Transverse colon (tissue), 4 donors: ENCODE data around the gene ST8SIA5. TPM values are rescaled to one million over a fixed set of nuclear protein-coding genes. Genes with fewer than 3 reads are reported as not detected.

Experiments
- DNase-seq: peaks from one replicate; pipeline ENCODE4 v3.0.0-alpha.2; 2019
- H3K27ac ChIP-seq, 4 donors: fragments of 200-600 bp; sonication (generic); 2 replicates each; pipeline ENCODE4 v1.5.1; 2016 to 2018; ENCODE audit warnings: inconsistent platforms in 4 of 4
- H3K27me3 ChIP-seq: fragments of 200-600 bp; sonication (generic); 2 replicates; pipeline ENCODE4 v1.5.1; 2017; ENCODE audit warnings: inconsistent platforms
- H3K36me3 ChIP-seq, 4 donors: fragments of 200-600 bp; sonication (generic); 2 replicates each; pipeline ENCODE4 v1.5.1; 2017 to 2019; ENCODE audit warnings: inconsistent platforms in 4 of 4
- H3K4me1 ChIP-seq, 4 donors: fragments of 200-600 bp; sonication (generic); 2 replicates each; pipeline ENCODE4 v1.5.1; 2017 to 2020; ENCODE audit warnings: inconsistent platforms in 4 of 4
- H3K4me3 ChIP-seq, 4 donors: fragments of 200-600 bp; sonication (generic); 1 replicate in 1 of 4; 2 replicates in 3 of 4; pipeline versions ENCODE4 v1.5.1 to v1.6.1; 2017 to 2019; ENCODE audit warnings: inconsistent platforms in 4 of 4
- H3K9me3 ChIP-seq, 2 donors: fragments of 200-600 bp; sonication (generic); 2 replicates each; pipeline ENCODE4 v1.5.1; 2017 to 2019; ENCODE audit warnings: inconsistent platforms in 2 of 2
- EP300 ChIP-seq: sonication (generic); formaldehyde crosslinking; IDR thresholded peaks from one replicate; pipeline ENCODE4 v1.6.1; 2017; ENCODE audit warnings: antibody characterized with exemption, low read depth
- POLR2A ChIP-seq: fragments of 450-650 bp; IDR thresholded peaks from one replicate; pipeline ENCODE4 v1.6.1; 2016; ENCODE audit warnings: antibody characterized with exemption, mild to moderate bottlenecking, moderate library complexity
- POLR2AphosphoS5 ChIP-seq, 3 donors: sonication (generic); formaldehyde crosslinking; IDR thresholded peaks; one replicate each; pipeline ENCODE4 v1.6.1; 2016; ENCODE audit warnings: antibody characterized with exemption in 3 of 3
- WGBS, 2 donors: methylation state at CpG; one replicate each; pipeline ENCODE4 v1.1.5; 2018; ENCODE audit warnings: low coverage in 1 of 2; 5-methylcytosine and 5-hydroxymethylcytosine counted together
- in situ Hi-C, 4 donors: fragments of 200-750 bp; cut with MboI; loops; one replicate each; pipeline versions ENCODE4 v1.15.0 to v1.15.1; 2017; ENCODE audit warnings: low sequenced_read_pairs in 3 of 4, low pct_ligation_motif_present in 1 of 4, low pct_unique_long_range_greater_than_20kb in 1 of 4
- intact Hi-C: fragments of 100-400 bp; cut with DNase I; formaldehyde crosslinking; loops from one replicate; pipeline ENCODE4 v1.15.1; 2023; ENCODE audit warnings: low total_unique reads
- total RNA-seq, 4 donors: library from RNA; depleted of rRNA; stranded (reverse); fragments of >200 nt; gene quantifications; one replicate each; pipeline ENCODE4 v1.1.0, GENCODE V29; 2016
- TF ChIP-seq, protein P1 (sequence below), 5 experiments: fragments of 200-600 bp in 3 of 5; fragments of 450-650 bp in 2 of 5; sonication (generic) in 3 of 5; IDR thresholded peaks; 1 replicate in 2 of 5; 2 replicates in 3 of 5; pipeline ENCODE4 v1.5.1; 2016 to 2017; ENCODE audit warnings: antibody characterized with exemption in 5 of 5, inconsistent platforms in 3 of 5, mild to moderate bottlenecking in 2 of 5, moderate library complexity in 1 of 5

Gene ST8SIA5
- total RNA-seq, 4 donors from 2014 or later, result 0.41 TPM; not detected in 3

DNA sequence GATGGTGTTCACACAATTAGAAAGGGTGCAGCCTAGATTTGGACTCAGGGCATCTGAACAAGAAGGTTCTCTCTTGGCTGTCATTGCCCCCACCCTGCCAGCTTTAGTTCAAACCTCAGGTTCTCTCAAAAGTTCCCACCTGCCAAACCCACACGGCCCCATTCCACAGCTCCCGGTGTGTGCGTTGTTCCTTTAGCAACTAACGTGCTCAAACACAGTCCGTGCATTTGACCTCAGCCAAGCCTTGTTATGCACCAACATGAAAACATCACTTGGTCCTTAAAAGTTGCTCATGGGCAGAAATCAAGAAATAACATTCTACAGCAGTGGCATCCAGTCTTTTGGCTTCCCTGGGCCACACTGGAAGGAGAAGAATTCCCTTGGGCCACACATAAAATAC lies 131.8 kb downstream of the ST8SIA5 start:
- intact Hi-C loops, result no loop called here
- Histone ChIP-seq H3K4me3 (no peak overlapping the region), H3K9me3 (no peaks in the 10 kb centered on the region), H3K4me1 (no peaks in the 10 kb centered on the region), H3K36me3 (no peaks in the 10 kb centered on the region), H3K27me3 (no peaks in the 10 kb centered on the region), H3K27ac (no peak overlapping the region)
- TF ChIP-seq POLR2A (no peak), POLR2AphosphoS5 (IDR thresholded peaks at IDR 0.05) (no peak), EP300 (no peak)
- TF ChIP-seq, protein P1, sequence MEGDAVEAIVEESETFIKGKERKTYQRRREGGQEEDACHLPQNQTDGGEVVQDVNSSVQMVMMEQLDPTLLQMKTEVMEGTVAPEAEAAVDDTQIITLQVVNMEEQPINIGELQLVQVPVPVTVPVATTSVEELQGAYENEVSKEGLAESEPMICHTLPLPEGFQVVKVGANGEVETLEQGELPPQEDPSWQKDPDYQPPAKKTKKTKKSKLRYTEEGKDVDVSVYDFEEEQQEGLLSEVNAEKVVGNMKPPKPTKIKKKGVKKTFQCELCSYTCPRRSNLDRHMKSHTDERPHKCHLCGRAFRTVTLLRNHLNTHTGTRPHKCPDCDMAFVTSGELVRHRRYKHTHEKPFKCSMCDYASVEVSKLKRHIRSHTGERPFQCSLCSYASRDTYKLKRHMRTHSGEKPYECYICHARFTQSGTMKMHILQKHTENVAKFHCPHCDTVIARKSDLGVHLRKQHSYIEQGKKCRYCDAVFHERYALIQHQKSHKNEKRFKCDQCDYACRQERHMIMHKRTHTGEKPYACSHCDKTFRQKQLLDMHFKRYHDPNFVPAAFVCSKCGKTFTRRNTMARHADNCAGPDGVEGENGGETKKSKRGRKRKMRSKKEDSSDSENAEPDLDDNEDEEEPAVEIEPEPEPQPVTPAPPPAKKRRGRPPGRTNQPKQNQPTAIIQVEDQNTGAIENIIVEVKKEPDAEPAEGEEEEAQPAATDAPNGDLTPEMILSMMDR (IDR thresholded peaks at IDR 0.05), result no peak
- WGBS, 2 donors, result 93% methylated on average over 5 of the region's 5 CpGs; no CpG with 5 or more reads in 1 of the 2 donors
- DNase-seq, result no peak
- in situ Hi-C loops, result no loop called here

DNA sequence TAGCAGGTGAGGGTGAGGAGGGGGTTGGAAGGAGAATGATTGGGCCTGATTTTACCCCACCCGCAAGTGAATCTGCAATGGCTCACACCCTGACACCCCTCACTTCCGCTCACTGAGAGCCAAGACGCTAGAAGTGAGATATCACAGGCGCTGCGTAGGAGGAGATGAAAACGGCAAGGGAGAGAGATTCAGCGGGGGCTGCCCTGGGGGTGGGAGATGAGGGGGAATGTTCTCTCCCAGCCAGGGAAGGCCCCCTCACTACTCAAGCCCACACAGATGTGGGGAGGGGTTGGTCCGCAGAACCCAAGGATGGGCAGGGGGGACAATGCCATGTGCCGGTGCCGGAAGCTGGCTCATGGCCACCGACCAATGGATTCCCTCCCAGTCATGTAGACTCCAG lies 132.7 kb downstream of the ST8SIA5 start:
- H3K9me3 ChIP-seq, result no peaks in the 10 kb centered on the region
- H3K4me1 ChIP-seq, result no peaks in the 10 kb centered on the region
- no peak overlapping the region for H3K27ac ChIP-seq
- H3K27me3 ChIP-seq, result no peaks in the 10 kb centered on the region
- in situ Hi-C loops (no loop called here), intact Hi-C loops (no loop called here)
- TF ChIP-seq, protein P1 (IDR thresholded peaks at IDR 0.05), result no peak
- TF ChIP-seq POLR2AphosphoS5 (IDR thresholded peaks at IDR 0.05) (no peak), EP300 (no peak), POLR2A (no peak)
- 71 to 72% methylated on average over 8 to 11 of the region's 11 CpGs for WGBS, 2 donors
- no peak overlapping the region for H3K4me3 ChIP-seq
- no peaks in the 10 kb centered on the region for H3K36me3 ChIP-seq
- no peak for DNase-seq

DNA sequence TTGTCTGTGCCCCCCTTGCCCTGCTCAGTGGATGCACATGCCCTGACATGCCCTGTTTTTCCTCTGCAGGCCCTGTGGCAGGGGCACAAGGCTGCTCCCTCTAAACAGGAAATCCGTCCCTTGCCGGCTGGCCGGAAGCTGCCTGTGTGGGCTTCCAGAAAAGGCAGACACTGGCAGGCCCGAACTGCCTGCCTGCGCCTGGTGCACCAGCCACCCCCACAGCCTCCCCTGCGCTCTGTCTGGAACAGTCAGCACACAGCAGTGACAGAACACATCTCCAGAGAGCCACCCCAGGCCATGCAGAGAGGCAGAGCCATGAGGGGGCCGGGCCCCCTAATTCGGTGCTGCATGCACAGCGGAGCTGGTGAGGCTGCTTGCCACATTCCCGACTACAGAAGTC lies 133.3 kb downstream of the ST8SIA5 start:
- Histone ChIP-seq H3K4me1 (no peaks in the 10 kb centered on the region), H3K4me3 (no peak overlapping the region), H3K9me3 (no peaks in the 10 kb centered on the region), H3K36me3 (no peaks in the 10 kb centered on the region), H3K27ac (no peak overlapping the region), H3K27me3 (no peaks in the 10 kb centered on the region)
- intact Hi-C loops, result no loop called here
- DNase-seq, result no peak
- WGBS, 2 donors, result 61% methylated on average over 8 of the region's 10 CpGs; no CpG with 5 or more reads in 1 of the 2 donors
- in situ Hi-C loops, result no loop called here
- no peak for TF ChIP-seq POLR2AphosphoS5 (IDR thresholded peaks at IDR 0.05)
- TF ChIP-seq POLR2A, result no peak
- TF ChIP-seq, protein P1 (IDR thresholded peaks at IDR 0.05), result no peak
- no peak for TF ChIP-seq EP300

DNA sequence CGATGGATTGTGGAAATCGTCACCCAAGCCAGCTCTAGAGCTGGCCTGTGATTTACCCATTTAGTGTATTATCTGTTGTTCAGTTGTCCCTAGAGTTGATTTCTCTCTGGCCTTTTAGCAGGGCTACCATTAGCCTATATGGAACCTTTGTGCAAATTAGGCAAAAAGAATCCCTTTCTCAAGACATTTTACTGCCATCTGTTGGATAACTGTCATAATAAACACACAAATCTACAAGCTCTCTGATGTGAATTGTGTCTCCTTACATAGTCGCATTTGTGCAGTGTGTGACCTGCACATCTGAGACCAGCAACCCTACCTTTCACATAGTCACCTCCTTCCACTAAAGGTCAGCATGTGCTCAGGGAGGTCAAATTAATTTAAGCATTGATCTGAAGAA lies 133.9 kb downstream of the ST8SIA5 start:
- Histone ChIP-seq H3K9me3 (no peaks in the 10 kb centered on the region), H3K27ac (no peak overlapping the region), H3K27me3 (no peaks in the 10 kb centered on the region), H3K4me3 (no peak overlapping the region), H3K36me3 (no peaks in the 10 kb centered on the region), H3K4me1 (no peaks in the 10 kb centered on the region)
- DNase-seq, result no peak
- intact Hi-C loops (no loop called here), in situ Hi-C loops (no loop called here)
- 93 to 94% methylated on average over 3 of the region's 3 CpGs for WGBS, 2 donors
- no peak for TF ChIP-seq EP300
- no peak for TF ChIP-seq POLR2A
- TF ChIP-seq, protein P1 (IDR thresholded peaks at IDR 0.05), result no peak
- no peak for TF ChIP-seq POLR2AphosphoS5 (IDR thresholded peaks at IDR 0.05)
